ENCODE data around the gene HIC1.

HIC1 gene

GRCh38 chr17:2067048-2067561 is 12.2 kb downstream of the HIC1 start:
- no peak overlapping the region for H3K4me3 ChIP-seq (ENCODE audit: low read depth, low read length)
- peaks cover 9% of the 10 kb centered on the region for H3K36me3 ChIP-seq (ENCODE audit: control insufficient read depth, insufficient read depth, low read length)
- H3K27me3 ChIP-seq (ENCODE audit: control insufficient read depth, insufficient read depth, low read length) = no peaks in the 10 kb centered on the region
- H3K9me3 ChIP-seq (ENCODE audit: control insufficient read depth, insufficient read depth, low read length) = no peaks in the 10 kb centered on the region
- peaks cover 13% of the 10 kb centered on the region for H3K4me1 ChIP-seq (ENCODE audit: control insufficient read depth, insufficient read depth, low read length)
- H3K9ac ChIP-seq (ENCODE audit: low read depth, low read length) = no peak overlapping the region

DNA sequence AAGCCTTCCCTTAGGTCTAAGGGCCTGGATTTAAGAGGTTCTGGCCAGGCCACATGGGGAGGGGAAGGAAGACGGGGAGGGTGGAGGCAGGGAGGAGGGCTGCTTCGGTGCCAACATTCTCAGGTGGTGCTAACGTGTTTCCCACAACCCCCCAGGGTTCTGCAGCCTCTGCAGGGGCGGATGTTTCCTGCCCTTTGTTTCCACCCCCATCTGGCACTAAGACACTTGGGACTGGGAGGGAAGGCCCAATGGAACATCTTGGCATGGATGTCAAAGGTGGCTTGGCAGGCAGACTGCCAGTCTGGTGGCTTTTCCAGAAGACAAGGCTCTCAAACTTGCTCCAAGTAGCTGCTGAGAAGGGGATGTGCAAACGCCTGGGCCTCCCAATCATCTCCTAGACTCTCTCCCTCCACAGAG is 12.7 kb downstream of the HIC1 start:
- no peaks in the 10 kb centered on the region for H3K9me3 ChIP-seq (ENCODE audit: control insufficient read depth, insufficient read depth, low read length)
- H3K27me3 ChIP-seq (ENCODE audit: control insufficient read depth, insufficient read depth, low read length) = no peaks in the 10 kb centered on the region
- peaks cover 10% of the 10 kb centered on the region for H3K4me1 ChIP-seq (ENCODE audit: control insufficient read depth, insufficient read depth, low read length)
- H3K4me3 ChIP-seq (ENCODE audit: low read depth, low read length) = no peak overlapping the region
- no peak overlapping the region for H3K9ac ChIP-seq (ENCODE audit: low read depth, low read length)
- H3K36me3 ChIP-seq (ENCODE audit: control insufficient read depth, insufficient read depth, low read length) = peaks cover 9% of the 10 kb centered on the region

- Histone ChIP-seq H3K9me3 (ENCODE audit: control insufficient read depth, insufficient read depth, low read length) (no peaks in the 10 kb centered on the region), H3K36me3 (ENCODE audit: control insufficient read depth, insufficient read depth, low read length) (peaks cover 9% of the 10 kb centered on the region), H3K4me3 (ENCODE audit: low read depth, low read length) (no peak overlapping the region), H3K9ac (ENCODE audit: low read depth, low read length) (no peak overlapping the region), H3K4me1 (ENCODE audit: control insufficient read depth, insufficient read depth, low read length) (peaks cover 6% of the 10 kb centered on the region), H3K27me3 (ENCODE audit: control insufficient read depth, insufficient read depth, low read length) (no peaks in the 10 kb centered on the region)
Observed at GRCh38 chr17:2068031-2068518, 13.2 kb downstream of the HIC1 start.

- Histone ChIP-seq H3K4me3 (ENCODE audit: low read depth, low read length) (no peak overlapping the region), H3K9ac (ENCODE audit: low read depth, low read length) (no peak overlapping the region), H3K27me3 (ENCODE audit: control insufficient read depth, insufficient read depth, low read length) (no peaks in the 10 kb centered on the region), H3K36me3 (ENCODE audit: control insufficient read depth, insufficient read depth, low read length) (peaks cover 9% of the 10 kb centered on the region), H3K9me3 (ENCODE audit: control insufficient read depth, insufficient read depth, low read length) (no peaks in the 10 kb centered on the region), H3K4me1 (ENCODE audit: control insufficient read depth, insufficient read depth, low read length) (peaks cover 2% of the 10 kb centered on the region)
Observed at GRCh38 chr17:2068519-2069051, 13.7 kb downstream of the HIC1 start.

DNA sequence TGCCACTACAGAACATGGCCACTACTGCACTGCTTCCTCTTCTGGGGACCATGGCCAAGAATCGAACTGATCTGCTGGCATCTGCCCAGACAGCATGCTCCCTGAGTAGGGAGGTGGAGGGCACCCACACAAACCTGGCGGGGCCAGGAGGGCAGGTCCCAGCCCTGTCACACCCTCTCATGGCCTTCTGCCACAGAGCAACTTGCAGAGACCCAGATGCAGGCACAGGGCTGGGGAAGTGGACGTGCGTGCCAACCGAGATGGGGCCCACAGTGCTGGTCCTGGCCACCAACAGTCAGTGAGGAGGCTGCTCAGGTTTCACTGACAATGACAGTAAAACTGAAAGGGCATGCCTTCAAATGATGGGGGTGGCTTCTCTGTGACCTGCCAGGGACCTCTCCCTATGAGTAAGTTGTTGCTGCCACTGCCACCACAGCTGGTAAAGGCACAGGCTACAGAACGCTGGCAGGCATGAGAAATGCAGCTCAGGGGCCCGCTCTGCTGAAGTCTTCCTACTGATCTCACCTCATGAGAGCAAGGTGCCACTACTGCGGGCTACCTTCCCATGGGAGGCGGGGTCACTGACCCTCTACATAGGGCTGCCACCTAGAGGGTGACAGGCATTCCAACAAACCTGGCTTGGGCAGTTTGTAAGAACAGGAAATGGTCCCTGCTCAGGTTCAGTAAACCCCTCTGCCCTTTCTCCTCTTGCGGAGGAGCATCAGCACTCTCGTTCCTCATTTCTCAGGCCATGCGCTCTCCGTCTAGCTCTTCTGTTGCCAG is 15.5 kb downstream of the HIC1 start:
- Histone ChIP-seq H3K4me1 (ENCODE audit: control insufficient read depth, insufficient read depth, low read length) (no peaks in the 10 kb centered on the region), H3K27me3 (ENCODE audit: control insufficient read depth, insufficient read depth, low read length) (no peaks in the 10 kb centered on the region), H3K9ac (ENCODE audit: low read depth, low read length) (no peak overlapping the region), H3K9me3 (ENCODE audit: control insufficient read depth, insufficient read depth, low read length) (no peaks in the 10 kb centered on the region), H3K36me3 (ENCODE audit: control insufficient read depth, insufficient read depth, low read length) (peaks cover 7% of the 10 kb centered on the region), H3K4me3 (ENCODE audit: low read depth, low read length) (no peak overlapping the region)

DNA sequence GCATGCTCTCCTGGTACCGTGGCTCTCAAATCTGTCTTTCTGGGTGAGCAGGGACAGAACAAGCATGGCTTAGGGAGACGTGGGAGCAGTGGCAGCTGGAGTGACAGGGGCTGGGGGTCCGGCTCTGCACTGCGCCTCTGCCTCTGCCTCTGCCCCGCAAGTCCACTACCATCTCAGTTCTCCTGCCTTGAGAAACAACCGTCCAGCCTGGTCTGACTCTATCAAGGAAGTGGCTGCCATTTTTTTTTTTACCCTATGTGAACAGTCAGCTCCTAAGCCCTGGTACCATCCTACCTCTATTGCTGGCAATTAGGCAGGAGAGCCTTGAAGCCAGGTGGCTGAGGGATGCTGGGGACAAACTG is 16.1 kb downstream of the HIC1 start:
- Histone ChIP-seq H3K9ac (ENCODE audit: low read depth, low read length) (no peak overlapping the region), H3K4me3 (ENCODE audit: low read depth, low read length) (no peak overlapping the region), H3K27me3 (ENCODE audit: control insufficient read depth, insufficient read depth, low read length) (no peaks in the 10 kb centered on the region), H3K4me1 (ENCODE audit: control insufficient read depth, insufficient read depth, low read length) (no peaks in the 10 kb centered on the region), H3K9me3 (ENCODE audit: control insufficient read depth, insufficient read depth, low read length) (no peaks in the 10 kb centered on the region), H3K36me3 (ENCODE audit: control insufficient read depth, insufficient read depth, low read length) (peaks cover 7% of the 10 kb centered on the region)

DNA sequence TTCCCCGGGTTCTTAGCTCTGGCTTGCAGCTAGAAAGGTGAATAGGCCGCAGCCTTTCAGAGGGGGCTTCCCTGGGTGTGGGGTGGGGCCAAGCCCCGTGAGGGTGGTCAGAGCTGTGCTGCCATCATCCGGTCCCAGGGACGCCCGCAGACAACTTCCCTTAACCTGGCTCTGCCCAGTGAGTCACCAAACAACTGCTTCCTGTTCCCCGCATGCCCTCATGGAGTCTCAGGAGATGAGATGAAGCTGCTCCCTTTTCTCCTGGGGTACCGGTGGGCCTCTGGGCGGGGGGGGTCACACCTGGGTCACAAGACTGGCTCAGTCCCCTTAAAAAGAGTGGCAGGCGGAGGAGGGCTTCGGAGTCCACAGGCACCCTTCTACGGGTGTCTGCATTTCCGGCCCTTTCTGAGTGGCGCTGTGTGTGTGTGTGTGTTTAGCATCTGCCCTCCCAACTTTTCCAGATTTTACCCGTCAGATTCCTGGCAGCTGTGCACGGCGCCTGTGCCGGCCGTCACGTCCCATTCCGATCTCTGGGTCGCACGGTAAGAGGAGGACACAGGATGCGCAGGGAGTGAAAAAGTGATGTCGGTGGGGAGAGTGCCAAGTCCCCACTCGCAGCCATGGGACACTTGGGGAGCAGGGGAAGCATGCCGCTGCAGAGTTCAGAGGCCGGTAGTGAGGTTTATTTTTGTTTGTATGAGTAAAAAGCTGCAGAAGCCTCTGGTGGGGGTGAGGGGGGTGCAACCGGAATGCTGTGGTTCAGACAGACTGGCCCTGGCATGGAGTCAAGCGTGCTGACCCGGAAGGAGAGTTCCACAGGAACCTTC is 16.8 kb downstream of the HIC1 start:
- H3K4me1 ChIP-seq (ENCODE audit: control insufficient read depth, insufficient read depth, low read length) = no peaks in the 10 kb centered on the region
- H3K27me3 ChIP-seq (ENCODE audit: control insufficient read depth, insufficient read depth, low read length) = no peaks in the 10 kb centered on the region
- no peaks in the 10 kb centered on the region for H3K9me3 ChIP-seq (ENCODE audit: control insufficient read depth, insufficient read depth, low read length)
- H3K9ac ChIP-seq (ENCODE audit: low read depth, low read length) = no peak overlapping the region
- H3K36me3 ChIP-seq (ENCODE audit: control insufficient read depth, insufficient read depth, low read length) = peaks cover 4% of the 10 kb centered on the region
- H3K4me3 ChIP-seq (ENCODE audit: low read depth, low read length) = no peak overlapping the region

- H3K27me3 ChIP-seq (ENCODE audit: control insufficient read depth, insufficient read depth, low read length) = no peaks in the 10 kb centered on the region
- H3K4me3 ChIP-seq (ENCODE audit: low read depth, low read length) = no peak overlapping the region
- no peak overlapping the region for H3K9ac ChIP-seq (ENCODE audit: low read depth, low read length)
- no peaks in the 10 kb centered on the region for H3K4me1 ChIP-seq (ENCODE audit: control insufficient read depth, insufficient read depth, low read length)
- no peaks in the 10 kb centered on the region for H3K9me3 ChIP-seq (ENCODE audit: control insufficient read depth, insufficient read depth, low read length)
- H3K36me3 ChIP-seq (ENCODE audit: control insufficient read depth, insufficient read depth, low read length) = peaks cover 9% of the 10 kb centered on the region
Observed at GRCh38 chr17:2074919-2075318, 20.0 kb downstream of the HIC1 start.

GRCh38 chr17:2075336-2076086 is 20.6 kb downstream of the HIC1 start:
- no peak overlapping the region for H3K9ac ChIP-seq (ENCODE audit: low read depth, low read length)
- H3K9me3 ChIP-seq (ENCODE audit: control insufficient read depth, insufficient read depth, low read length) = no peaks in the 10 kb centered on the region
- no peaks in the 10 kb centered on the region for H3K27me3 ChIP-seq (ENCODE audit: control insufficient read depth, insufficient read depth, low read length)
- H3K4me1 ChIP-seq (ENCODE audit: control insufficient read depth, insufficient read depth, low read length) = no peaks in the 10 kb centered on the region
- no peak overlapping the region for H3K4me3 ChIP-seq (ENCODE audit: low read depth, low read length)
- peaks cover 9% of the 10 kb centered on the region for H3K36me3 ChIP-seq (ENCODE audit: control insufficient read depth, insufficient read depth, low read length)

- no peak overlapping the region for H3K4me3 ChIP-seq (ENCODE audit: low read depth, low read length)
- no peaks in the 10 kb centered on the region for H3K9me3 ChIP-seq (ENCODE audit: control insufficient read depth, insufficient read depth, low read length)
- H3K4me1 ChIP-seq (ENCODE audit: control insufficient read depth, insufficient read depth, low read length) = no peaks in the 10 kb centered on the region
- no peaks in the 10 kb centered on the region for H3K27me3 ChIP-seq (ENCODE audit: control insufficient read depth, insufficient read depth, low read length)
- no peak overlapping the region for H3K9ac ChIP-seq (ENCODE audit: low read depth, low read length)
- peaks cover 9% of the 10 kb centered on the region for H3K36me3 ChIP-seq (ENCODE audit: control insufficient read depth, insufficient read depth, low read length)
Observed at GRCh38 chr17:2076087-2076984, 21.4 kb downstream of the HIC1 start.
